ENCODE measurements around the gene PGGT1B. TPM values are rescaled to one million over a fixed set of nuclear protein-coding genes. Genes with fewer than 3 reads are reported as not detected.
A peak's percentile ranks its signal among the peaks of the same experiment; 100 is the strongest.

The PGGT1B gene
- total and polyA plus RNA-seq, 2 donors (not counting 1 experiment from before 2014, with no cell fraction given): 3.8 to 63.4 TPM

DNA sequence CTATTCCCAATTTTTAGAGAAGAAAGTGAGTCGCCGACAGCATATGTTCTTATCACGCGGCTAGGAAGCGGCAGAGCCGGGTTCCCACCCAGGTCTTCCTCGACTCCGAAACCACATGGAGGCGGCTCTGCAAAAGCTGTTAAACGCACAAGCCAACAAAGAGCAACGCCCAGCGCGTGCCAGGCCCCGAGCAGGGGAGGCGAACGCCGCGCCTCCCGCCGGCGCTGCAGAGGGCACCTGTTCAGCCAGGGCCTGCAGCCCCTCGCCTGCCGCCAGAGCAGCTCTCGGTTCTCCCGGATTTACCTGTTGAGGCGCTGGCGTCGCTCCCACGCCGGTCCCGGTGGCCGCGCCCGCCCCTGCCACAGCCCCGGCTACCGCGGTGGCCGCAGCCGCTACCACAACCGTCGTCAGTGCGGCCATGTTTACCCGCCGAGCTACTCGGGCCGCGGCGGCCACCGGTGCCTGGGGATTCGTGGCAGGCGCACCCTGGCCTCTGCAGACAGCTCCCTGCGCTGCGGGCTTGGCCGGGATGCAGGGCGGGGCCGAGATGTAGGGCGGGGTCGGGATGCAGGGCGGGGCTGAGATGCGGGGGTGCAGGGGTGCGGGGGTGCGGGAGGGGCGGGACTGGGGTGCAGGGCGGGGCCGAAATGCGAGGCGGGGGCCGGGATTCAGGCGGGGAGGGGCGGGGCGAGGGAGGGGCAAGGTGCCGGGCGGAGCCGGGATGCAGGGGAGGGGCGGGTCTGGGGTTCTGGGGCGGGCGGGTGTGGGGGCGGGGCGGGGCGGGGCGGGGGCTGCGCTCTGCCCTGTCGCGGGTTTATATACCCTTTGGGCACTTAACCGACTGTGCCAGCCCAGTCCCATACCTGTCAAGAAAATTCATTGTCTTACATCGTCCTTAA, 33.7 kb upstream of the PGGT1B start, which contains the start of gene CCDC112:
Gene CCDC112 (minus strand): TSS at position 531 of the 899 bp plus-strand sequence. CDS start 111 bp downstream, at position 420.
- ChIA-PET CTCF (interaction anchor here (0.6 to 4.2 kb wide), 12 partner anchors 8 to 543 kb away, joined by 3 to 28 read pairs (median 4); partner anchors contain the start of gene FEM1C), POLR2A (interaction anchor here (1.2 to 1.5 kb wide), 3 partner anchors 31 to 305 kb away, joined by 3 to 6 read pairs (median 5); partner anchors contain the start of gene FEM1C)
- Histone ChIP-seq H2AFZ (ENCODE audit: insufficient read depth, low read depth, low read length, poor library complexity, severe bottlenecking) (peak within 1 kb of the TSS; percentile 85), H3K36me3 (replicated peaks in 1 of 2; ENCODE audit: control extremely low read depth in 1 of 2, control insufficient read depth in 1 of 2, extremely low read depth in 1 of 2, insufficient read depth in 2 of 2, low read length in 1 of 2) (no peaks in the 10 kb centered on the region), H3K4me2 (replicated peaks; ENCODE audit: low read depth, low read length, poor library complexity, severe bottlenecking) (peak within 1 kb of the TSS; percentile 89), H3K27ac (ENCODE audit: low read length in 2 of 2) (peak within 1 kb of the TSS in 1 of 2 donors; percentile 39), H3K79me2 (ENCODE audit: control insufficient read depth, insufficient read depth, low read length) (peaks cover 43% of the 10 kb centered on the region), H4K20me1 (ENCODE audit: control insufficient read depth, insufficient read depth, low read length, poor library complexity, severe bottlenecking) (peaks cover 8% of the 10 kb centered on the region), H3K27me3 (replicated peaks in 1 of 4; ENCODE audit: control extremely low read depth in 1 of 4, control insufficient read depth in 3 of 4, insufficient read depth in 4 of 4, low read length in 3 of 4) (no peaks in the 10 kb centered on the region), H3K4me3 (ENCODE audit: control extremely low read depth in 1 of 5, extremely low read depth in 1 of 5, insufficient read depth in 1 of 5, low read depth in 2 of 5, low read length in 4 of 5) (peak within 1 kb of the TSS; percentile 53 to 78 (median 70)), H3K9me3 (ENCODE audit: control extremely low read depth in 1 of 3, control insufficient read depth in 2 of 3, insufficient read depth in 1 of 3, low read length in 2 of 3) (peaks cover 0 to 1% (median 0%) of the 10 kb centered on the region in 3 donors), H3K4me1 (ENCODE audit: control insufficient read depth in 2 of 2, insufficient read depth in 2 of 2, low read length in 2 of 2) (peaks cover 7 to 13% of the 10 kb centered on the region in 2 donors), H3K9ac (ENCODE audit: low read length) (peak within 1 kb of the TSS; percentile 70)
- Mint-ChIP-seq H3K27me3 (no peaks in the 10 kb centered on the region), H3K4me1 (peaks cover 16% of the 10 kb centered on the region), H3K27ac (peak within 1 kb of the TSS; percentile 16), H3K9me3 (ENCODE audit: insufficient read depth) (peaks cover 2% of the 10 kb centered on the region), H3K4me3 (peak within 1 kb of the TSS; percentile 86)
- TF ChIP-seq CTCF (IDR thresholded peaks at IDR 0.05) (no peak), EZH2 (IDR thresholded peaks at IDR 0.05; ENCODE audit: borderline replicate concordance, insufficient read depth, low read depth, low read length, poor library complexity, severe bottlenecking) (no peak)
- intact Hi-C loops (cut with micrococcal nuclease): loop anchor here (1.0 to 5.0 kb wide), 6 partner anchors 22 to 546 kb away; partner anchors contain the start of genes AP3S1, ATG12, FEM1C and PGGT1B
- peak; percentile 82 for DNase-seq
- under 1% methylated on average over 48 of the region's 86 CpGs for WGBS (ENCODE audit: insufficient coverage)
- ATAC-seq (ENCODE audit: low read depth): peak; percentile 86

Measured in B cell (primary cell).